ENCODE data around the gene PRR30. TPM values are rescaled to one million over a fixed set of nuclear protein-coding genes. Genes with fewer than 3 reads are reported as not detected.

Gene PRR30
- total RNA-seq, 1 donor: not detected

DNA sequence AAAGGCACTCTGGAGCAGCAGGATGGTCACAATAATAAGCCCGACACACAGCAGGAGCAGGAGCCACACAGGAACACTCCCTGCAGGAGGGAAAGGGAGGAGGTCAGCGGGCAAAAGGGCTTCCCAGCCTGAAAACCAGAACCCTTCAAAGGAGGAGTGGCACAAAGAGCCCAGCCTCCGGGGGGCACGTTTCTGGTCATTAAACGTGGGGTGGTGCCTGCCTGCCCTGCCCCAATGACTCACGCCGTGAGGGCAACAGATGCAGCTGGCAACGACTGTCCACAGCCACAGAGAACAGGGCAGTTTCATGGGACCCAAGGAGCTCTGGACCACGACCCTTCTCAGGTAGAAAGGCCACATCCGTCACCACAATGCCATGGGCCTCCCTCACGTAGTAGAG is 7.8 kb downstream of the PRR30 start:
- TF ChIP-seq CTCF (IDR thresholded peaks at IDR 0.05; ENCODE audit: extremely low read depth, low read depth, low read length): no peak
- Histone ChIP-seq H3K9me3 (ENCODE audit: low read depth, low read length) (no peaks in the 10 kb centered on the region), H4K20me1 (ENCODE audit: insufficient read depth, low read length) (peaks cover 26% of the 10 kb centered on the region), H3K79me2 (ENCODE audit: insufficient read depth, low read length) (peaks cover 22% of the 10 kb centered on the region), H3K4me3 (ENCODE audit: insufficient read depth, low read length) (no peak overlapping the region), H3K4me1 (ENCODE audit: insufficient read depth, low read length) (peaks cover 8% of the 10 kb centered on the region), H3K4me2 (ENCODE audit: insufficient read depth, low read length) (no peak overlapping the region), H2AFZ (ENCODE audit: low read length) (no peak overlapping the region), H3K27me3 (ENCODE audit: insufficient read depth, low read length) (no peaks in the 10 kb centered on the region), H3K27ac (ENCODE audit: low read depth, low read length) (no peak overlapping the region), H3K36me3 (ENCODE audit: insufficient read depth, low read length) (peaks cover 32% of the 10 kb centered on the region)
- DNase-seq (ENCODE audit: insufficient read length, low spot score, missing footprints): no peak

DNA sequence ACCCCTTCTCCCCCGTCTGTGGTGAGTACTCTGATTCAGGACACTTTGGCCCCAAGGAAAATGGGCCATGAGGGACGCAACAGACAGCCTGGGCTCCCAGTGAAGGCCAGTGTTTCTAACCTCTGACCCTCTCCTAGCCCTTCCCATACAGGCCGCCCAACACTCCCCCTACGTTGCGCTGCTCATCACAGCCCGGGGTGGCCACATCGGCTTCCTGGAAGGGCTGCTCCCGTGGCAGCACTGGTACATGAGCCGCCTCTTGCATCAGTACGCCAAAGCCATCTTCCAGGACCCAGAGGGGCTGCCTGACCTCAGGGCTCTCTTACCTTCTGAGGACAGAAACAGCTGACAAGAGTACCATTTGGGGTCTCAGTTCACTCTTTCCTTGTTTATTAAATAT is 8.8 kb downstream of the PRR30 start:
- no peak overlapping the region for H2AFZ ChIP-seq (ENCODE audit: low read length)
- no peak for TF ChIP-seq CTCF (IDR thresholded peaks at IDR 0.05; ENCODE audit: extremely low read depth, low read depth, low read length)
- no peak overlapping the region for H3K4me3 ChIP-seq (ENCODE audit: insufficient read depth, low read length)
- peaks cover 32% of the 10 kb centered on the region for H3K36me3 ChIP-seq (ENCODE audit: insufficient read depth, low read length)
- H3K27me3 ChIP-seq (ENCODE audit: insufficient read depth, low read length): no peaks in the 10 kb centered on the region
- no peak for DNase-seq (ENCODE audit: insufficient read length, low spot score, missing footprints)
- H3K4me1 ChIP-seq (ENCODE audit: insufficient read depth, low read length): peaks cover 8% of the 10 kb centered on the region
- H3K27ac ChIP-seq (ENCODE audit: low read depth, low read length): no peak overlapping the region
- peaks cover 26% of the 10 kb centered on the region for H4K20me1 ChIP-seq (ENCODE audit: insufficient read depth, low read length)
- H3K9me3 ChIP-seq (ENCODE audit: low read depth, low read length): no peaks in the 10 kb centered on the region
- peaks cover 22% of the 10 kb centered on the region for H3K79me2 ChIP-seq (ENCODE audit: insufficient read depth, low read length)
- H3K4me2 ChIP-seq (ENCODE audit: insufficient read depth, low read length): no peak overlapping the region

DNA sequence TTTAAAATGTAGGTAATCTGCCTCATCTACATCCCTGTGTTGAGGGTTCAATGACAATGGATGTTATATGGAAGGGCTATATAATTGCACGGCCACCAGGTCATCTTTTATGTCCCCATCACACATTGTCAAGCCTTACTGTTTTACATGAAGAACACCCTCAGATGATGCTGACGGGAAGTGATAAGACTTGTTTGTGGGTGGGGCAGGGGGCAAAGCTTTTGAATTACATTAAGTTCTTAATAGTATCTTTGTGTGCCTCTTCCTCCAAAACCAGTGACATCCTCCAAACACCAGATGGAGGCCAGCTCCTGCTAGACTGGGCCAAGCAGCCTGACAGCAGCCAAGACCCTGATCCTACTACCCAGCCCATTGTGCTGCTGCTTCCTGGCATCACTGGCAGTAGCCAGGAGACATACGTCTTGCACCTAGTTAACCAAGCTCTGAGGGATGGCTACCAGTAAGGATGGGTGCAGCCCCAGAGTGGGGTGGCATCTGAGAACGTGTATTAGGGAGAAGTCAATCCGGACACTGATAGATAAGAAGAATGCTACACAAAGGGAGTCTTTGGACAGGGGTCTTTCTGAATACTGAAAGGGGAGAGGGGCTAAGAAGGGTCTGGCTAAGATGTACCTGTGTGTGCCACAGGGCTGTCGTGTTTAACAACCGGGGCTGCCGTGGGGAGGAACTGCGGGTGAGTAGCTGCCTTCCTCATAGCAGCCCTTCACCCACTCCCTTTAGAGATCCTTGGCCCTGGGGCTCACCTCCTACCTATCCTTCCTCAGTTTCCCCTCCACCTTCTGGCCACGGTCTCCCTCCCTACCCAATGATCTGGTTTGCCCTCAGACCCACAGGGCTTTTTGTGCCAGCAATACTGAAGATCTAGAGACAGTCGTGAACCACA is 10.3 kb downstream of the PRR30 start:
- H3K9me3 ChIP-seq (ENCODE audit: low read depth, low read length): no peaks in the 10 kb centered on the region
- TF ChIP-seq CTCF (IDR thresholded peaks at IDR 0.05; ENCODE audit: extremely low read depth, low read depth, low read length): no peak
- H3K4me2 ChIP-seq (ENCODE audit: insufficient read depth, low read length): no peak overlapping the region
- H3K36me3 ChIP-seq (ENCODE audit: insufficient read depth, low read length): peaks cover 32% of the 10 kb centered on the region
- H3K27ac ChIP-seq (ENCODE audit: low read depth, low read length): no peak overlapping the region
- H3K79me2 ChIP-seq (ENCODE audit: insufficient read depth, low read length): peaks cover 17% of the 10 kb centered on the region
- H2AFZ ChIP-seq (ENCODE audit: low read length): no peak overlapping the region
- H4K20me1 ChIP-seq (ENCODE audit: insufficient read depth, low read length): peaks cover 26% of the 10 kb centered on the region
- H3K4me1 ChIP-seq (ENCODE audit: insufficient read depth, low read length): peaks cover 8% of the 10 kb centered on the region
- no peaks in the 10 kb centered on the region for H3K27me3 ChIP-seq (ENCODE audit: insufficient read depth, low read length)
- no peak for DNase-seq (ENCODE audit: insufficient read length, low spot score, missing footprints)
- H3K4me3 ChIP-seq (ENCODE audit: insufficient read depth, low read length): no peak overlapping the region

- no peak for DNase-seq (ENCODE audit: insufficient read length, low spot score, missing footprints)
- H3K4me3 ChIP-seq (ENCODE audit: insufficient read depth, low read length): no peak overlapping the region
- TF ChIP-seq CTCF (IDR thresholded peaks at IDR 0.05; ENCODE audit: extremely low read depth, low read depth, low read length): no peak
- no peak overlapping the region for H2AFZ ChIP-seq (ENCODE audit: low read length)
- peaks cover 18% of the 10 kb centered on the region for H4K20me1 ChIP-seq (ENCODE audit: insufficient read depth, low read length)
- peaks cover 9% of the 10 kb centered on the region for H3K79me2 ChIP-seq (ENCODE audit: insufficient read depth, low read length)
- H3K36me3 ChIP-seq (ENCODE audit: insufficient read depth, low read length): peaks cover 32% of the 10 kb centered on the region
- H3K27me3 ChIP-seq (ENCODE audit: insufficient read depth, low read length): no peaks in the 10 kb centered on the region
- H3K4me1 ChIP-seq (ENCODE audit: insufficient read depth, low read length): peaks cover 4% of the 10 kb centered on the region
- H3K4me2 ChIP-seq (ENCODE audit: insufficient read depth, low read length): no peak overlapping the region
- H3K27ac ChIP-seq (ENCODE audit: low read depth, low read length): no peak overlapping the region
- no peaks in the 10 kb centered on the region for H3K9me3 ChIP-seq (ENCODE audit: low read depth, low read length)
Measured at GRCh38 chr2:27127883-27128667, 11.1 kb downstream of the PRR30 start.
